GM12878 (cell line): ENCODE results near the gene ESPNL. TPM values are rescaled to one million over a fixed set of nuclear protein-coding genes. Genes with fewer than 3 reads are reported as not detected.

Experiments
- ATAC-seq: fragments of 200-7000 bp; cut with Tn5 transposase; 3 replicates; pipeline ENCODE4 v1.9.1; 2020; ENCODE audit warnings: mild to moderate bottlenecking, moderate library complexity
- BruUV-seq: library from RNA; stranded (reverse); fragments of 400-500 nt; replicated peaks from 2 replicates; lab custom pipeline; 2021; lab: Mats Ljungman, UMichigan
- CTCF ChIA-PET: fragments of 300-600 bp; sonication (Branson Sonifier 250); formaldehyde crosslinking; extraction: SDS; loops from one replicate; lab custom pipeline; 2021; ENCODE audit warnings: inconsistent platforms; lab: Yijun Ruan, JAX
- POLR2A ChIA-PET: fragments of 350-600 bp; formaldehyde crosslinking; extraction: SDS; loops from one replicate; lab custom pipeline; 2021; ENCODE audit warnings: inconsistent platforms; lab: Charles Lee
- RAD21 ChIA-PET: fragments of 300-600 bp; sonication (Branson Sonifier 250); formaldehyde crosslinking; loops from one replicate; lab custom pipeline; 2023; ENCODE audit warnings: antibody characterized with exemption; ENCODE audit not compliant: unreplicated experiment; lab: Charles Lee
- SMC1A ChIA-PET: fragments of 300-600 bp; sonication (Branson Sonifier 250); formaldehyde crosslinking; loops from one replicate; lab custom pipeline; 2023; ENCODE audit not compliant: unreplicated experiment, uncharacterized antibody; lab: Charles Lee
- DNase-seq: peaks from one replicate; pipeline ENCODE4 v3.0.0-alpha.2; 2011; ENCODE audit warnings: low read depth, low spot score
- FAIRE-seq: peaks from 3 replicates; lab custom pipeline; 2011; peaks lifted over from hg19 to GRCh38; lab: Jason Lieb, UNC
- H2AFZ ChIP-seq: 2 replicates; pipeline ENCODE4 v1.6.0; 2011; ENCODE audit warnings: low read depth, low read length, control low read depth; ENCODE audit not compliant: control insufficient read depth
- H3K27ac ChIP-seq: 2 replicates; pipeline ENCODE4 v1.5.1; 2011; ENCODE audit warnings: control low read depth; ENCODE audit not compliant: control insufficient read depth, insufficient read depth
- H3K27me3 ChIP-seq, 2 experiments: replicated peaks in 1 of 2; 2 replicates each; pipeline versions ENCODE4 v1.6.0 to v1.6.1; 2011; ENCODE audit warnings: low read length in 1 of 2; ENCODE audit not compliant: control insufficient read depth in 2 of 2, insufficient read depth in 2 of 2
- H3K36me3 ChIP-seq, 2 experiments: 2 replicates each; pipeline ENCODE4 v1.5.1; 2011; ENCODE audit warnings: low read length in 1 of 2; ENCODE audit not compliant: control insufficient read depth in 2 of 2, insufficient read depth in 2 of 2
- H3K4me1 ChIP-seq: 2 replicates; pipeline ENCODE4 v1.6.1; 2011; ENCODE audit warnings: mild to moderate bottlenecking, low read length, moderate library complexity, mixed read lengths; ENCODE audit not compliant: control insufficient read depth, insufficient read depth
- H3K4me2 ChIP-seq: 2 replicates; pipeline ENCODE4 v1.6.0; 2011; ENCODE audit warnings: control low read depth; ENCODE audit not compliant: control insufficient read depth, insufficient read depth
- H3K4me3 ChIP-seq: fragments of 200-600 bp; sonication (generic); 2 replicates; pipeline ENCODE4 v1.5.1; 2016
- H3K79me2 ChIP-seq: 2 replicates; pipeline ENCODE4 v1.6.0; 2011; ENCODE audit warnings: low read length; ENCODE audit not compliant: control insufficient read depth, insufficient read depth
- H3K9ac ChIP-seq: 2 replicates; pipeline ENCODE4 v1.8.0; 2011; ENCODE audit warnings: low read length, control low read depth, mixed read lengths; ENCODE audit not compliant: control insufficient read depth, insufficient read depth
- H3K9me3 ChIP-seq: replicated peaks from 3 replicates; pipeline ENCODE4 v1.5.1; 2011; ENCODE audit warnings: mild to moderate bottlenecking, low read length; ENCODE audit not compliant: control insufficient read depth, insufficient read depth
- H4K20me1 ChIP-seq: 2 replicates; pipeline ENCODE4 v1.6.0; 2011; ENCODE audit not compliant: control insufficient read depth, insufficient read depth
- MXI1 ChIP-seq: fragments of 150-350 bp; IDR thresholded peaks from 2 replicates; pipeline ENCODE4 v1.6.1; 2011; ENCODE audit warnings: low read depth, mild to moderate bottlenecking, inconsistent platforms, low read length, improper control_type of control experiment
- NR2F1 ChIP-seq: fragments of 450-650 bp; conservative IDR thresholded peaks from 2 replicates; pipeline ENCODE4 v1.6.1; 2017; ENCODE audit warnings: mild to moderate bottlenecking
- RAD51 ChIP-seq: fragments of 450-650 bp; IDR thresholded peaks from 2 replicates; pipeline ENCODE4 v1.6.1; 2016; ENCODE audit warnings: moderate library complexity, mild to moderate bottlenecking, inconsistent platforms
- RUNX3 ChIP-seq: IDR thresholded peaks from 2 replicates; pipeline ENCODE4 v1.6.1; 2012; ENCODE audit warnings: low read length, inconsistent platforms
- SMARCA5 ChIP-seq: fragments of 450-650 bp; IDR thresholded peaks from 2 replicates; pipeline ENCODE4 v1.6.1; 2017; ENCODE audit warnings: mild to moderate bottlenecking
- SP1 ChIP-seq: IDR thresholded peaks from one replicate; pipeline ENCODE4 v1.6.1; 2011; ENCODE audit warnings: low read depth, low read length
- SREBF2 ChIP-seq: IDR thresholded peaks from 2 replicates; pipeline ENCODE4 v1.6.1; 2012; ENCODE audit warnings: mild to moderate bottlenecking, low read length
- STAT3 ChIP-seq: IDR thresholded peaks from 2 replicates; pipeline ENCODE4 v1.6.1; 2011; ENCODE audit warnings: low read depth, low read length, improper control_type of control experiment
- SUZ12 ChIP-seq: fragments of 200-600 bp; sonication (generic); IDR thresholded peaks from one replicate; pipeline ENCODE4 v1.6.1; 2018; ENCODE audit warnings: antibody characterized with exemption, mild to moderate bottlenecking; ENCODE audit not compliant: unreplicated experiment
- USF1 ChIP-seq: IDR thresholded peaks from 2 replicates; pipeline ENCODE4 v1.6.1; 2011; ENCODE audit warnings: borderline replicate concordance, low read depth, mild to moderate bottlenecking, moderate library complexity, mixed read lengths, low read length; ENCODE audit not compliant: insufficient read depth; ENCODE audit errors: extremely low read length
- ZBTB33 ChIP-seq: fragments of 450-650 bp; IDR thresholded peaks from 2 replicates; pipeline ENCODE4 v1.6.1; 2017; ENCODE audit warnings: mild to moderate bottlenecking
- ZSCAN29 ChIP-seq: fragments of 450-650 bp; IDR thresholded peaks from 2 replicates; pipeline ENCODE4 v1.6.1; 2017; ENCODE audit warnings: mild to moderate bottlenecking, moderate library complexity
- ZZZ3 ChIP-seq: IDR thresholded peaks from 2 replicates; pipeline ENCODE4 v1.6.1; 2011; ENCODE audit warnings: low read depth; ENCODE audit not compliant: control insufficient read depth, insufficient read length
- WGBS: methylation state at CpG from one replicate; pipeline ENCODE4 v1.1.6; 2016; ENCODE audit warnings: low lambda C conversion rate; ENCODE audit not compliant: insufficient replicate concordance, insufficient coverage; ENCODE audit errors: missing lambda C conversion rate; 5-methylcytosine and 5-hydroxymethylcytosine counted together
- in situ Hi-C: fragments of 300-500 bp; cut with MboI; formaldehyde crosslinking; loops from 9 replicates; pipeline ENCODE4 v1.14.3; 2018; ENCODE audit warnings: mixed read lengths
- intact Hi-C: fragments of 100-400 bp; cut with micrococcal nuclease; formaldehyde crosslinking; loops from one replicate; pipeline ENCODE4 v1.14.2; 2022; ENCODE audit not compliant: unreplicated experiment
- polyA plus RNA-seq, 11 experiments: library from polyadenylated mRNA; depleted of rRNA in 4 of 11; unstranded in 6 of 11; stranded (reverse) in 5 of 11; fragments of >200 nt; fragmentation: Nextera tagmentation in 4 of 11; fragmentation: Illumina TruSeq in 1 of 11; extraction: Ambion mirVana in 4 of 11; extraction: Trizol in 1 of 11; gene quantifications; 1 replicate in 1 of 11; 2 replicates in 10 of 11; pipeline versions ENCODE4 v1.2.1 to v1.2.3, GENCODE V29; 2011 to 2016; ENCODE audit warnings: inconsistent platforms in 2 of 11, missing spikeins in 2 of 11, low read depth in 1 of 11
- total RNA-seq, 4 experiments: library from RNA; depleted of rRNA in 3 of 4; stranded (reverse); fragments of >200 nt in 3 of 4; fragmentation: Illumina TruSeq in 1 of 4; extraction: Trizol in 1 of 4; gene quantifications; 2 replicates each; pipeline versions ENCODE4 v1.2.1 to v1.2.3, GENCODE V29; 2013 to 2021

Gene ESPNL
- total and polyA plus RNA-seq, 10 of the 15 experiments (the other 5 are each of a cell fraction or from before 2014, with no cell fraction given), result 0.05 to 0.94 (median 0.36) TPM; not detected in 3

GRCh38 chr2:238122287-238123217 lies 22.4 kb downstream of the ESPNL start (continued):
- TF ChIP-seq MXI1, result no peak
- no peak for TF ChIP-seq SUZ12

GRCh38 chr2:238123218-238123971 lies 23.3 kb downstream of the ESPNL start:
- no peak for DNase-seq
- H3K79me2 ChIP-seq, result no peaks in the 10 kb centered on the region
- in situ Hi-C loops (no loop called here), intact Hi-C loops (no loop called here)
- H3K4me2 ChIP-seq, result no peak overlapping the region
- ChIA-PET CTCF (no interaction called here), POLR2A (no interaction called here), SMC1A (no interaction called here), RAD21 (no interaction called here)
- H3K27ac ChIP-seq, result no peak overlapping the region
- BruUV-seq, result no TSS peak
- no peak for FAIRE-seq
- no peaks in the 10 kb centered on the region for H3K4me1 ChIP-seq
- no peak overlapping the region for H2AFZ ChIP-seq
- no peak overlapping the region for H3K4me3 ChIP-seq
- peaks cover 4% of the 10 kb centered on the region; the same call in 2 of the 3 replicates for H3K9me3 ChIP-seq
- no peaks in the 10 kb centered on the region for H3K27me3 ChIP-seq
- ATAC-seq, result no peak
- 44% methylated on average over 22 of the region's 22 CpGs for WGBS
- no peaks in the 10 kb centered on the region for H3K36me3 ChIP-seq
- TF ChIP-seq NR2F1 (no peak), RUNX3 (no peak), SP1 (no peak), ZBTB33 (no peak), ZSCAN29 (no peak), STAT3 (no peak), ZZZ3 (no peak), USF1 (no peak), SREBF2 (no peak), RAD51 (no peak), SMARCA5 (no peak)
- TF ChIP-seq, all 136 proteins: peak for 0
- Histone ChIP-seq H3K9ac (no peak overlapping the region), H4K20me1 (no peaks in the 10 kb centered on the region)
